Right atrium auricular region (tissue), 2 donors: ENCODE measurements around the gene CNPY1. TPM values are rescaled to one million over a fixed set of nuclear protein-coding genes. Genes with fewer than 3 reads are reported as not detected.

Source experiments
- DNase-seq: peaks from one replicate; pipeline ENCODE4 v3.0.0-alpha.2; 2019; ENCODE audit warnings: low spot score
- H3K27ac ChIP-seq, 2 donors: fragments of 200-600 bp; sonication (generic); 1 replicate in 1 of 2; 2 replicates in 1 of 2; pipeline ENCODE4 v1.5.1; 2016 to 2019
- H3K27me3 ChIP-seq, 2 donors: fragments of 200-600 bp; sonication (generic); one replicate each; pipeline versions ENCODE4 v1.5.1 to v1.6.0; 2017 to 2019
- H3K36me3 ChIP-seq: fragments of 200-600 bp; sonication (generic); one replicate; pipeline ENCODE4 v1.5.1; 2016
- H3K4me1 ChIP-seq, 2 donors: fragments of 200-600 bp; sonication (generic); one replicate each; pipeline versions ENCODE4 v1.5.1 to v1.6.0; 2017 to 2019
- H3K4me3 ChIP-seq, 2 donors: fragments of 200-600 bp; sonication (generic); 1 replicate in 1 of 2; 2 replicates in 1 of 2; pipeline ENCODE4 v1.5.1; 2017 to 2019; ENCODE audit warnings: mild to moderate bottlenecking in 1 of 2, moderate library complexity in 1 of 2
- H3K9me3 ChIP-seq, 2 donors: fragments of 200-600 bp; sonication (generic); one replicate each; pipeline ENCODE4 v1.5.1; 2019
- total RNA-seq, 2 donors: library from RNA; depleted of rRNA; stranded (reverse); fragments of >200 nt; gene quantifications; one replicate each; pipeline ENCODE4 v1.1.0, GENCODE V29; 2016
- TF ChIP-seq, protein P1 (sequence below), 2 donors: fragments of 200-600 bp; sonication (generic); IDR thresholded peaks; one replicate each; pipeline ENCODE4 v1.5.1; 2019; ENCODE audit warnings: antibody characterized with exemption in 2 of 2

The CNPY1 gene
- total RNA-seq, 2 donors from 2014 or later, result not detected

GRCh38 chr7:155559519-155560108, 13.3 kb upstream of the CNPY1 start:
- Histone ChIP-seq H3K27ac (no peak overlapping the region), H3K27me3 (no peaks in the 10 kb centered on the region), H3K9me3 (no peaks in the 10 kb centered on the region), H3K4me1 (no peaks in the 10 kb centered on the region), H3K4me3 (no peak overlapping the region), H3K36me3 (no peaks in the 10 kb centered on the region)
- TF ChIP-seq, protein P1, sequence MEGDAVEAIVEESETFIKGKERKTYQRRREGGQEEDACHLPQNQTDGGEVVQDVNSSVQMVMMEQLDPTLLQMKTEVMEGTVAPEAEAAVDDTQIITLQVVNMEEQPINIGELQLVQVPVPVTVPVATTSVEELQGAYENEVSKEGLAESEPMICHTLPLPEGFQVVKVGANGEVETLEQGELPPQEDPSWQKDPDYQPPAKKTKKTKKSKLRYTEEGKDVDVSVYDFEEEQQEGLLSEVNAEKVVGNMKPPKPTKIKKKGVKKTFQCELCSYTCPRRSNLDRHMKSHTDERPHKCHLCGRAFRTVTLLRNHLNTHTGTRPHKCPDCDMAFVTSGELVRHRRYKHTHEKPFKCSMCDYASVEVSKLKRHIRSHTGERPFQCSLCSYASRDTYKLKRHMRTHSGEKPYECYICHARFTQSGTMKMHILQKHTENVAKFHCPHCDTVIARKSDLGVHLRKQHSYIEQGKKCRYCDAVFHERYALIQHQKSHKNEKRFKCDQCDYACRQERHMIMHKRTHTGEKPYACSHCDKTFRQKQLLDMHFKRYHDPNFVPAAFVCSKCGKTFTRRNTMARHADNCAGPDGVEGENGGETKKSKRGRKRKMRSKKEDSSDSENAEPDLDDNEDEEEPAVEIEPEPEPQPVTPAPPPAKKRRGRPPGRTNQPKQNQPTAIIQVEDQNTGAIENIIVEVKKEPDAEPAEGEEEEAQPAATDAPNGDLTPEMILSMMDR (IDR thresholded peaks at IDR 0.05), result no peak
- no peak for DNase-seq

GRCh38 chr7:155558961-155559360, 12.6 kb upstream of the CNPY1 start:
- no peaks in the 10 kb centered on the region for H3K9me3 ChIP-seq
- H3K27me3 ChIP-seq, result no peaks in the 10 kb centered on the region
- H3K36me3 ChIP-seq, result no peaks in the 10 kb centered on the region
- H3K4me1 ChIP-seq, result no peaks in the 10 kb centered on the region
- no peak overlapping the region for H3K27ac ChIP-seq
- no peak overlapping the region for H3K4me3 ChIP-seq
- DNase-seq, result no peak
- TF ChIP-seq, protein P1 (IDR thresholded peaks at IDR 0.05), result no peak

DNA sequence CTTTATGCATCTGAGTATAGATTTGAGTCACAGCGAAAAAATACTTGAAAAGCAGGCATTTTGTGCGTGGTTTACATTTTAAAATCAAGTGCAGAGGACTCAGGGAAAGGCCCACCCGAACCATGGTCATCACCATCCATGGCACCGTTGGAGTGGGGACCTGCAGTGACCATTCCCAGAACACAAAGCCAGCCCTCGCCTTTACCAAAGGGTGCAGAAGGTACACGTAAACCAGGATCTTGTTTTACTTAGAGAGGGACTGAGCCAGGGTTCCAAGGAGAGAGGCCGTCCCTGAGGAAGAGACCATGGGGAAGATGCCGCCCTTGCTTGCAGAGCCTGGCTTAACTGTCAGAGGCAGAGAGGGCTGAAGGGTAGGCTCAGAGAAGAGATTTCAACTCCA, 12.0 kb upstream of the CNPY1 start:
- H3K9me3 ChIP-seq, result no peaks in the 10 kb centered on the region
- no peak overlapping the region for H3K27ac ChIP-seq
- H3K27me3 ChIP-seq, result no peaks in the 10 kb centered on the region
- H3K36me3 ChIP-seq, result no peaks in the 10 kb centered on the region
- no peak for DNase-seq
- TF ChIP-seq, protein P1 (IDR thresholded peaks at IDR 0.05), result no peak
- no peak overlapping the region for H3K4me3 ChIP-seq
- H3K4me1 ChIP-seq, result no peaks in the 10 kb centered on the region

GRCh38 chr7:155557778-155558177, 11.4 kb upstream of the CNPY1 start:
- no peaks in the 10 kb centered on the region for H3K4me1 ChIP-seq
- H3K27me3 ChIP-seq, result no peaks in the 10 kb centered on the region
- H3K36me3 ChIP-seq, result no peaks in the 10 kb centered on the region
- no peaks in the 10 kb centered on the region for H3K9me3 ChIP-seq
- TF ChIP-seq, protein P1 (IDR thresholded peaks at IDR 0.05), result no peak
- no peak overlapping the region for H3K27ac ChIP-seq
- no peak overlapping the region for H3K4me3 ChIP-seq
- DNase-seq, result no peak

DNA sequence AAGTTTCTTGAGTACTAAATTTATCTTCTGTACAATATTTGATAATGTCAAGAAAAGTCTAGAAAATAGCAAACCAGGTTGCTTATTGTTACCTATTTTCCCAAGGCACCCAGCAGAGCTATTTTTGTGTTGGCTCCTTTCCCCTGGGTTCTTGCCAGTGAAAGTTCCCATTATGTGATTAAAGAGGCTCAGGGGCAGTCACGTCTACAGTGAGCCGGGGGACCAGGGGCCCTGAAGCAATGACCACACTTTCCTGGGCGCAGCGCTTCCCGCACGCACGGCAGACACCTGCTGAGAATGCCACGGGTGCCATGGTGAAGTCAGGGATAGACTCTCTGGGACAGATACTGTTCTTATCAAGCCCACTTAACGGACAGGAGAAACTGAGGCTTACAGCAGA, 10.4 kb upstream of the CNPY1 start:
- H3K36me3 ChIP-seq, result no peaks in the 10 kb centered on the region
- H3K4me1 ChIP-seq, result no peaks in the 10 kb centered on the region
- H3K27ac ChIP-seq, result no peak overlapping the region
- H3K9me3 ChIP-seq, result no peaks in the 10 kb centered on the region
- DNase-seq, result no peak
- TF ChIP-seq, protein P1 (IDR thresholded peaks at IDR 0.05), result no peak
- no peaks in the 10 kb centered on the region for H3K27me3 ChIP-seq
- H3K4me3 ChIP-seq, result no peak overlapping the region

DNA sequence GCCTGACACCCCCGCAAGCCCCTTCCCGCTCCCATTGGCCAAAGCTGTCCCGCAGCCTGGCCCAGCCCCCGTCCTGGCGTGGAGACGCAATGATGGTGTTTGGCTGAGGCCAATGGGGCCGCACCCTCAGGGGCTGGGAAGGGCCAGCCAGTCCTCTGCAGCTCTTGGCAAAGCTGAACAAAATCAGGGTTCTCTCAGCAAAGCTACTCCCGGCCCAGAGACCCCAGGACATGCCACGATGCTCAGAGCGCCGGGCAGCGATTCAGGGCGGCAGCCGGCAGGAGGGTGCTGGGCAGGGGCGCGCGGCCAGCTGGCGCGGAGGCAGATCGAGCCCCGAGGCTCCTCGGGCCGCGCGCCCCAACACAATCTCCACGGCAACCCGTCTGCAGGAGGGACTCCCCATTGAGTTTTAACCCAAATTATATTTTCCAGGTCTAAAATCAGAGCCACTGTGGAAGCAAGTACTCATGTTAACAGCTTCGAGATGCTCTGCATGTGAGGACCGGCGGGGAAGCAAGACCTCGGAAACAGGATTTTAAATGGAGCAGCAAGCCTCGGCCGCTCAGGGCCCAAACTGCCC, 8.8 kb upstream of the CNPY1 start:
- no peak for DNase-seq
- Histone ChIP-seq H3K27me3 (no peaks in the 10 kb centered on the region), H3K36me3 (no peaks in the 10 kb centered on the region), H3K9me3 (no peaks in the 10 kb centered on the region), H3K27ac (no peak overlapping the region), H3K4me3 (no peak overlapping the region), H3K4me1 (no peaks in the 10 kb centered on the region)
- TF ChIP-seq, protein P1 (IDR thresholded peaks at IDR 0.05), result no peak
